DOHH2 (cell line): ENCODE measurements around the gene GREM2.

ENCODE experiments used
- EZH2phosphoT487 ChIP-seq: fragments of 200-600 bp; sonication (generic); IDR thresholded peaks from 2 replicates; pipeline ENCODE4 v1.6.1; 2017; ENCODE audit warnings: borderline replicate concordance, mild to moderate bottlenecking, antibody characterized with exemption, low read length, moderate library complexity, mixed read lengths
- TF ChIP-seq, protein P1 (sequence below): fragments of 200-600 bp; sonication (generic); IDR thresholded peaks from one replicate; pipeline ENCODE4 v1.5.1; 2014; ENCODE audit warnings: antibody characterized with exemption, mild to moderate bottlenecking, low read depth, low read length; ENCODE audit not compliant: poor library complexity, severe bottlenecking

- TF ChIP-seq, protein P1, sequence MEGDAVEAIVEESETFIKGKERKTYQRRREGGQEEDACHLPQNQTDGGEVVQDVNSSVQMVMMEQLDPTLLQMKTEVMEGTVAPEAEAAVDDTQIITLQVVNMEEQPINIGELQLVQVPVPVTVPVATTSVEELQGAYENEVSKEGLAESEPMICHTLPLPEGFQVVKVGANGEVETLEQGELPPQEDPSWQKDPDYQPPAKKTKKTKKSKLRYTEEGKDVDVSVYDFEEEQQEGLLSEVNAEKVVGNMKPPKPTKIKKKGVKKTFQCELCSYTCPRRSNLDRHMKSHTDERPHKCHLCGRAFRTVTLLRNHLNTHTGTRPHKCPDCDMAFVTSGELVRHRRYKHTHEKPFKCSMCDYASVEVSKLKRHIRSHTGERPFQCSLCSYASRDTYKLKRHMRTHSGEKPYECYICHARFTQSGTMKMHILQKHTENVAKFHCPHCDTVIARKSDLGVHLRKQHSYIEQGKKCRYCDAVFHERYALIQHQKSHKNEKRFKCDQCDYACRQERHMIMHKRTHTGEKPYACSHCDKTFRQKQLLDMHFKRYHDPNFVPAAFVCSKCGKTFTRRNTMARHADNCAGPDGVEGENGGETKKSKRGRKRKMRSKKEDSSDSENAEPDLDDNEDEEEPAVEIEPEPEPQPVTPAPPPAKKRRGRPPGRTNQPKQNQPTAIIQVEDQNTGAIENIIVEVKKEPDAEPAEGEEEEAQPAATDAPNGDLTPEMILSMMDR = no peak
- no peak for TF ChIP-seq EZH2phosphoT487
Measured at GRCh38 chr1:240562111-240562590, 49.8 kb downstream of the GREM2 start.
